HCT116 (cell line): ENCODE measurements around the gene KRTCAP2.

ENCODE experiments used
- CBX3 ChIP-seq: IDR thresholded peaks from 2 replicates; pipeline ENCODE4 v1.6.1; 2012; ENCODE audit warnings: low read depth
- CTCF ChIP-seq, 3 experiments: fragments of 200-600 bp in 1 of 3; sonication (generic) in 1 of 3; IDR thresholded peaks in 2 of 3; conservative IDR thresholded peaks in 1 of 3; 2 replicates each; pipeline ENCODE4 v1.5.1; 2012 to 2017; ENCODE audit warnings: low read depth in 2 of 3, low read length in 2 of 3, antibody characterized with exemption in 1 of 3, borderline replicate concordance in 1 of 3, control low read depth in 1 of 3, mild to moderate bottlenecking in 1 of 3, mixed read lengths in 1 of 3, mixed run types in 1 of 3, moderate library complexity in 1 of 3; ENCODE audit not compliant: insufficient read depth in 1 of 3
- EZH2 ChIP-seq: fragments of 200-600 bp; sonication (generic); IDR thresholded peaks from 2 replicates; pipeline ENCODE4 v1.6.1; 2017; ENCODE audit warnings: antibody characterized with exemption, mixed run types
- MAX ChIP-seq: IDR thresholded peaks from 2 replicates; pipeline ENCODE4 v1.6.1; 2012
- RAD21 ChIP-seq: IDR thresholded peaks from 2 replicates; pipeline ENCODE4 v1.6.1; 2012; ENCODE audit warnings: low read depth, mild to moderate bottlenecking

- no peak for TF ChIP-seq CTCF (IDR thresholded peaks at IDR 0.05 in 2 of 3, conservative IDR thresholded peaks at IDR 0.05 in 1 of 3; ENCODE audit: borderline replicate concordance in 1 of 3, insufficient read depth in 1 of 3, low read depth in 2 of 3, low read length in 2 of 3)
- TF ChIP-seq EZH2, result no peak
- TF ChIP-seq RAD21, result no peak
- no peak for TF ChIP-seq MAX
- TF ChIP-seq CBX3, result no peak
Observed at GRCh38 chr1:155127967-155128754, 44.9 kb downstream of the KRTCAP2 start.
